ENCODE results near the gene TMEM203. TPM values are rescaled to one million over a fixed set of nuclear protein-coding genes. Genes with fewer than 3 reads are reported as not detected.

The TMEM203 gene
- total and polyA plus RNA-seq, 2 of the 13 experiments (the other 11 are each of a cell fraction or from before 2014, with no cell fraction given) = 23.4 to 36.7 TPM

DNA sequence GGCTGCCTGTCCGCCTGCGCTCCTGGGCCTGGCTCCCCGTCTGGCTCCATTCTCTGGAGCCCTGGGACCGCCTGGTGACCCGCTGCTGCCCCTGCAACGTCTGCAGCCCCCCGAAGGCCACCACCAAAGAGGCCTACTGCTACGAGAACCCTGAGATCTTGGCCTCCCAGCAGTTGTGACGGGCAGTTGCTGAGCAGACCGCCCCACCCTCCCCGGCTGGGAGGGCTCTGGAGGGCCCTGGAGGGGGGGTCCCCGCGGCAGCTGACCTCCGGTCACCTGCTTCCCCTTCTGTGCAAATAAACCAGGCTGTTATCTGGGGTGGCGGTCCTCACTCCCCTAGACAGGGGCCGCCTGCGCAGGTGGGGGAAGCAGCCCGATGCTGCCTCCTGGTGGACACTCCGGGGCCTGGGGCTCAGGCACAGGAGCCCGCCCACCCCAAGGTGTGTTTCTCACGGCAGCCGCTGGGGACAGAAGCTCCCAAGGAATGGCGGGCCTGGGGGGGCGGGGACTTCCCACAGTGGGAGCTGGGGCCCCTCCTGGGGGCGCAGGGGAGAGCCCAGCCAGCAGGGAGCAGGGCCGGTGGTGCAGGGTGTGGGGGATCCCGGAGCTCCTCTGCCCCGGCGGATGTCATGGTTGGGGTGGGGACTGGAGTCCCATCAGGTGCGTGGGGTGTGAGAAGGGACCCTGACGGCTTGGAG lies 30.9 kb upstream of the TMEM203 start (continued):
- TF ChIP-seq, protein P1, sequence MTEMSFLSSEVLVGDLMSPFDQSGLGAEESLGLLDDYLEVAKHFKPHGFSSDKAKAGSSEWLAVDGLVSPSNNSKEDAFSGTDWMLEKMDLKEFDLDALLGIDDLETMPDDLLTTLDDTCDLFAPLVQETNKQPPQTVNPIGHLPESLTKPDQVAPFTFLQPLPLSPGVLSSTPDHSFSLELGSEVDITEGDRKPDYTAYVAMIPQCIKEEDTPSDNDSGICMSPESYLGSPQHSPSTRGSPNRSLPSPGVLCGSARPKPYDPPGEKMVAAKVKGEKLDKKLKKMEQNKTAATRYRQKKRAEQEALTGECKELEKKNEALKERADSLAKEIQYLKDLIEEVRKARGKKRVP (CRISPR knock-in tag; IDR thresholded peaks at IDR 0.05) = peak in 1 of 2 experiments; percentile 59; a peak in 2 of 4 replicates
- TF ChIP-seq KAT7 (CRISPR knock-in tag; IDR thresholded peaks at IDR 0.05; ENCODE audit: borderline replicate concordance) (peak; percentile 29; the same call in 1 of the 2 replicates), YY1 (IDR thresholded peaks at IDR 0.05; ENCODE audit: insufficient read depth, insufficient replicate concordance, low read depth, low read length) (peak; percentile 89), HNF4G (IDR thresholded peaks at IDR 0.05; ENCODE audit: borderline replicate concordance, low read depth, low read length) (peak; percentile 33; the same call in 1 of the 2 replicates), HNF4G (CRISPR knock-in tag; IDR thresholded peaks at IDR 0.05; ENCODE audit: borderline replicate concordance, low read depth) (0 out of 2 replicates have a peak, but pooled peaks have one; percentile 46), RARG (CRISPR knock-in tag; IDR thresholded peaks at IDR 0.05; ENCODE audit: low read depth) (no peak), SP1 (IDR thresholded peaks at IDR 0.05) (no peak), SP1 (CRISPR knock-in tag; IDR thresholded peaks at IDR 0.05) (peak; percentile 80), ARNTL (CRISPR knock-in tag; IDR thresholded peaks at IDR 0.05) (peak; percentile 73; the same call in 1 of the 2 replicates), CBX1 (IDR thresholded peaks at IDR 0.05; ENCODE audit: low read depth) (peak; percentile 81), NONO (IDR thresholded peaks at IDR 0.05) (no peak), NONO (CRISPR knock-in tag; conservative IDR thresholded peaks at IDR 0.05) (peak; percentile 98), PHB2 (IDR thresholded peaks at IDR 0.05; ENCODE audit: partially characterized antibody) (no peak)
- TF ChIP-seq, protein P2, sequence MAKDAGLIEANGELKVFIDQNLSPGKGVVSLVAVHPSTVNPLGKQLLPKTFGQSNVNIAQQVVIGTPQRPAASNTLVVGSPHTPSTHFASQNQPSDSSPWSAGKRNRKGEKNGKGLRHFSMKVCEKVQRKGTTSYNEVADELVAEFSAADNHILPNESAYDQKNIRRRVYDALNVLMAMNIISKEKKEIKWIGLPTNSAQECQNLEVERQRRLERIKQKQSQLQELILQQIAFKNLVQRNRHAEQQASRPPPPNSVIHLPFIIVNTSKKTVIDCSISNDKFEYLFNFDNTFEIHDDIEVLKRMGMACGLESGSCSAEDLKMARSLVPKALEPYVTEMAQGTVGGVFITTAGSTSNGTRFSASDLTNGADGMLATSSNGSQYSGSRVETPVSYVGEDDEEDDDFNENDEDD (CRISPR knock-in tag; IDR thresholded peaks at IDR 0.05; ENCODE audit: borderline replicate concordance) = peak; percentile 55; the same call in 1 of the 2 replicates
- TF ChIP-seq, protein P3, sequence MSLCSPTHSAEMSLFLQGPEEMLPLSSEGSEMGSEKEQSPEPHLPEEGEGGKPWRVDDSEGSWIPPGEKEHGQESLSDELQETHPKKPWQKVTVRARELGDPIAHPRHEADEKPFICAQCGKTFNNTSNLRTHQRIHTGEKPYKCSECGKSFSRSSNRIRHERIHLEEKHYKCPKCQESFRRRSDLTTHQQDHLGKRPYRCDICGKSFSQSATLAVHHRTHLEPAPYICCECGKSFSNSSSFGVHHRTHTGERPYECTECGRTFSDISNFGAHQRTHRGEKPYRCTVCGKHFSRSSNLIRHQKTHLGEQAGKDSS (CRISPR knock-in tag; IDR thresholded peaks at IDR 0.05; ENCODE audit: borderline replicate concordance, low read depth) = 0 out of 2 replicates have a peak, but pooled peaks have one; percentile 69
- TF ChIP-seq, protein P4, sequence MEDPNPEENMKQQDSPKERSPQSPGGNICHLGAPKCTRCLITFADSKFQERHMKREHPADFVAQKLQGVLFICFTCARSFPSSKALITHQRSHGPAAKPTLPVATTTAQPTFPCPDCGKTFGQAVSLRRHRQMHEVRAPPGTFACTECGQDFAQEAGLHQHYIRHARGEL (CRISPR knock-in tag; IDR thresholded peaks at IDR 0.05) = no peak
- TF ChIP-seq, protein P5, sequence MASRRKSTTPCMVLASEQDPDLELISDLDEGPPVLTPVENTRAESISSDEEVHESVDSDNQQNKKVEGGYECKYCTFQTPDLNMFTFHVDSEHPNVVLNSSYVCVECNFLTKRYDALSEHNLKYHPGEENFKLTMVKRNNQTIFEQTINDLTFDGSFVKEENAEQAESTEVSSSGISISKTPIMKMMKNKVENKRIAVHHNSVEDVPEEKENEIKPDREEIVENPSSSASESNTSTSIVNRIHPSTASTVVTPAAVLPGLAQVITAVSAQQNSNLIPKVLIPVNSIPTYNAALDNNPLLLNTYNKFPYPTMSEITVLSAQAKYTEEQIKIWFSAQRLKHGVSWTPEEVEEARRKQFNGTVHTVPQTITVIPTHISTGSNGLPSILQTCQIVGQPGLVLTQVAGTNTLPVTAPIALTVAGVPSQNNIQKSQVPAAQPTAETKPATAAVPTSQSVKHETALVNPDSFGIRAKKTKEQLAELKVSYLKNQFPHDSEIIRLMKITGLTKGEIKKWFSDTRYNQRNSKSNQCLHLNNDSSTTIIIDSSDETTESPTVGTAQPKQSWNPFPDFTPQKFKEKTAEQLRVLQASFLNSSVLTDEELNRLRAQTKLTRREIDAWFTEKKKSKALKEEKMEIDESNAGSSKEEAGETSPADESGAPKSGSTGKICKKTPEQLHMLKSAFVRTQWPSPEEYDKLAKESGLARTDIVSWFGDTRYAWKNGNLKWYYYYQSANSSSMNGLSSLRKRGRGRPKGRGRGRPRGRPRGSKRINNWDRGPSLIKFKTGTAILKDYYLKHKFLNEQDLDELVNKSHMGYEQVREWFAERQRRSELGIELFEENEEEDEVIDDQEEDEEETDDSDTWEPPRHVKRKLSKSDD (CRISPR knock-in tag; IDR thresholded peaks at IDR 0.05; ENCODE audit: low read depth) = no peak
- TF ChIP-seq, protein P6, sequence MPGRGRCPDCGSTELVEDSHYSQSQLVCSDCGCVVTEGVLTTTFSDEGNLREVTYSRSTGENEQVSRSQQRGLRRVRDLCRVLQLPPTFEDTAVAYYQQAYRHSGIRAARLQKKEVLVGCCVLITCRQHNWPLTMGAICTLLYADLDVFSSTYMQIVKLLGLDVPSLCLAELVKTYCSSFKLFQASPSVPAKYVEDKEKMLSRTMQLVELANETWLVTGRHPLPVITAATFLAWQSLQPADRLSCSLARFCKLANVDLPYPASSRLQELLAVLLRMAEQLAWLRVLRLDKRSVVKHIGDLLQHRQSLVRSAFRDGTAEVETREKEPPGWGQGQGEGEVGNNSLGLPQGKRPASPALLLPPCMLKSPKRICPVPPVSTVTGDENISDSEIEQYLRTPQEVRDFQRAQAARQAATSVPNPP (CRISPR knock-in tag; IDR thresholded peaks at IDR 0.05) = no peak
- TF ChIP-seq, protein P7, sequence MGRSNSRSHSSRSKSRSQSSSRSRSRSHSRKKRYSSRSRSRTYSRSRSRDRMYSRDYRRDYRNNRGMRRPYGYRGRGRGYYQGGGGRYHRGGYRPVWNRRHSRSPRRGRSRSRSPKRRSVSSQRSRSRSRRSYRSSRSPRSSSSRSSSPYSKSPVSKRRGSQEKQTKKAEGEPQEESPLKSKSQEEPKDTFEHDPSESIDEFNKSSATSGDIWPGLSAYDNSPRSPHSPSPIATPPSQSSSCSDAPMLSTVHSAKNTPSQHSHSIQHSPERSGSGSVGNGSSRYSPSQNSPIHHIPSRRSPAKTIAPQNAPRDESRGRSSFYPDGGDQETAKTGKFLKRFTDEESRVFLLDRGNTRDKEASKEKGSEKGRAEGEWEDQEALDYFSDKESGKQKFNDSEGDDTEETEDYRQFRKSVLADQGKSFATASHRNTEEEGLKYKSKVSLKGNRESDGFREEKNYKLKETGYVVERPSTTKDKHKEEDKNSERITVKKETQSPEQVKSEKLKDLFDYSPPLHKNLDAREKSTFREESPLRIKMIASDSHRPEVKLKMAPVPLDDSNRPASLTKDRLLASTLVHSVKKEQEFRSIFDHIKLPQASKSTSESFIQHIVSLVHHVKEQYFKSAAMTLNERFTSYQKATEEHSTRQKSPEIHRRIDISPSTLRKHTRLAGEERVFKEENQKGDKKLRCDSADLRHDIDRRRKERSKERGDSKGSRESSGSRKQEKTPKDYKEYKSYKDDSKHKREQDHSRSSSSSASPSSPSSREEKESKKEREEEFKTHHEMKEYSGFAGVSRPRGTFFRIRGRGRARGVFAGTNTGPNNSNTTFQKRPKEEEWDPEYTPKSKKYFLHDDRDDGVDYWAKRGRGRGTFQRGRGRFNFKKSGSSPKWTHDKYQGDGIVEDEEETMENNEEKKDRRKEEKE (IDR thresholded peaks at IDR 0.05) = no peak
